Keratinocyte (primary cell): ENCODE measurements around the gene MICAL2. TPM values are rescaled to one million over a fixed set of nuclear protein-coding genes. Genes with fewer than 3 reads are reported as not detected.

Experiments used
- DNase-seq: peaks from one replicate; pipeline ENCODE4 v3.0.0-alpha.2; 2011; ENCODE audit warnings: low read depth, missing footprints, low spot score
- FAIRE-seq: peaks from 2 replicates; lab custom pipeline; 2011; peaks lifted over from hg19 to GRCh38; lab: Jason Lieb, UNC
- H2AFZ ChIP-seq: 2 replicates; pipeline ENCODE4 v1.6.0; 2012; ENCODE audit warnings: low read length, control low read depth, inconsistent platforms; ENCODE audit not compliant: control insufficient read depth
- H3K27ac ChIP-seq: 2 replicates; pipeline ENCODE4 v1.5.1; 2011; ENCODE audit warnings: low read length; ENCODE audit not compliant: control insufficient read depth, insufficient read depth
- H3K27me3 ChIP-seq: 3 replicates; pipeline ENCODE4 v1.6.0; 2011; ENCODE audit warnings: low read length; ENCODE audit not compliant: control insufficient read depth, insufficient read depth; ENCODE audit errors: extremely low read depth
- H3K36me3 ChIP-seq, 2 experiments: 2 replicates in 1 of 2; 3 replicates in 1 of 2; pipeline ENCODE4 v1.5.1; 2011; ENCODE audit warnings: low read length in 2 of 2, mild to moderate bottlenecking in 1 of 2; ENCODE audit not compliant: control insufficient read depth in 2 of 2, insufficient read depth in 2 of 2; ENCODE audit errors: extremely low read depth in 1 of 2
- H3K4me1 ChIP-seq: 3 replicates; pipeline ENCODE4 v1.5.1; 2011; ENCODE audit warnings: low read length; ENCODE audit not compliant: control insufficient read depth, insufficient read depth; ENCODE audit errors: extremely low read depth
- H3K4me2 ChIP-seq: 3 replicates; pipeline ENCODE4 v1.6.0; 2011; ENCODE audit warnings: low read depth, low read length; ENCODE audit not compliant: control insufficient read depth, insufficient read depth; ENCODE audit errors: extremely low read depth
- H3K4me3 ChIP-seq, 3 experiments: fragments of 200-600 bp in 1 of 3; sonication (generic) in 1 of 3; 2 replicates in 2 of 3; 3 replicates in 1 of 3; pipeline ENCODE4 v1.5.1; 2011 to 2016; ENCODE audit warnings: low read length in 3 of 3, mild to moderate bottlenecking in 3 of 3, control low read depth in 2 of 3, inconsistent platforms in 1 of 3, low read depth in 1 of 3, mixed read lengths in 1 of 3, mixed run types in 1 of 3, moderate library complexity in 1 of 3; ENCODE audit not compliant: control insufficient read depth in 2 of 3, insufficient read depth in 2 of 3; ENCODE audit errors: extremely low read depth in 1 of 3
- H3K79me2 ChIP-seq: 2 replicates; pipeline ENCODE4 v1.6.0; 2012; ENCODE audit warnings: low read length; ENCODE audit not compliant: control insufficient read depth, insufficient read depth
- H3K9ac ChIP-seq: 3 replicates; pipeline ENCODE4 v1.6.0; 2011; ENCODE audit warnings: low read length; ENCODE audit not compliant: control insufficient read depth, insufficient read depth; ENCODE audit errors: extremely low read depth
- H3K9me1 ChIP-seq: 3 replicates; pipeline ENCODE4 v1.6.0; 2011; ENCODE audit warnings: low read length; ENCODE audit not compliant: control insufficient read depth, insufficient read depth; ENCODE audit errors: extremely low read depth
- H3K9me3 ChIP-seq: 2 replicates; pipeline ENCODE4 v1.5.1; 2012; ENCODE audit warnings: low read depth, low read length; ENCODE audit not compliant: control insufficient read depth
- H4K20me1 ChIP-seq: 3 replicates; pipeline ENCODE4 v1.6.0; 2011; ENCODE audit warnings: low read length; ENCODE audit not compliant: control insufficient read depth, insufficient read depth; ENCODE audit errors: extremely low read depth
- EZH2 ChIP-seq: IDR thresholded peaks from one replicate; pipeline ENCODE4 v1.6.1; 2012; ENCODE audit warnings: inconsistent platforms, mild to moderate bottlenecking, low read length, moderate library complexity
- dilution Hi-C: fragments of 300-500 bp; cut with MboI; formaldehyde crosslinking; loops from one replicate; pipeline ENCODE4 v1.7.0; 2020; ENCODE audit warnings: low sequenced_read_pairs; ENCODE audit not compliant: extremely low pct_ligation_motif_present
- polyA plus RNA-seq, 5 experiments: library from polyadenylated mRNA; depleted of rRNA in 3 of 5; stranded (reverse) in 3 of 5; stranded (forward) in 1 of 5; unstranded in 1 of 5; fragments of >200 nt; gene quantifications; 1 replicate in 1 of 5; 2 replicates in 3 of 5; 3 replicates in 1 of 5; pipeline versions ENCODE4 v1.2.1 to v1.2.3, GENCODE V29; 2011 to 2012; ENCODE audit warnings: missing spikeins in 2 of 5, low read depth in 1 of 5, low replicate concordance in 1 of 5
- TF ChIP-seq, protein P1 (sequence below), 3 experiments: IDR thresholded peaks in 1 of 3; conservative IDR thresholded peaks in 1 of 3; optimal IDR thresholded peaks in 1 of 3; 2 replicates in 2 of 3; 3 replicates in 1 of 3; pipeline versions ENCODE3 to v1.5.1; 2011; ENCODE audit warnings: low read length in 3 of 3, mild to moderate bottlenecking in 3 of 3, moderate library complexity in 2 of 3, control low read depth in 1 of 3, inconsistent platforms in 1 of 3; ENCODE audit not compliant: insufficient read depth in 2 of 3; ENCODE audit errors: extremely low read depth in 1 of 3

Gene MICAL2
- polyA plus RNA-seq, 1 donor (not counting 4 experiments of a cell fraction or from before 2014, with no cell fraction given) = 83.9 TPM

DNA sequence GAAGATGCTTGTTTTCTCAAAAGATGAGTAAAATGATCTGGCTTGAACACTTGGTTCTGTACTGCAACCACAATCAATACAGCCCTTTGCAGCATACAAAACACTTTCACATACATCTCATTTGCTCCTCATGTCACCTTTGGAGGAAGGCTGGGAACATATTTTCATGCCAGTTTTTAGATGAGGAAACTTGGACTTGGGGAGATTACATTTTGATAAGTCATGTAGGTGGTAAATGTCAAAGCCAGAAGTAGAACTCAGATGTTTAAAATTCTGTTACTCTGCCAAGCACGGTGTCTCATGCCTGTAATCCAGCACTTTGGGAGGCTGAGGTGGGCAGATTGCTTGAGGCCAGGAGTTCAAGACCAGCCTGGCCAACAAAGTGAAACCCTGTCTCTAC, 121.8 kb downstream of the MICAL2 start:
- dilution Hi-C loops = no loop called here
- H3K79me2 ChIP-seq = peaks cover 4% of the 10 kb centered on the region
- no peaks in the 10 kb centered on the region for H3K9me3 ChIP-seq
- H4K20me1 ChIP-seq = no peaks in the 10 kb centered on the region
- no peak for TF ChIP-seq EZH2
- no peak overlapping the region for H3K4me2 ChIP-seq
- H3K9ac ChIP-seq = peak overlapping the region; percentile 20
- H3K4me1 ChIP-seq = peaks cover 25% of the 10 kb centered on the region
- H2AFZ ChIP-seq = no peak overlapping the region
- no peaks in the 10 kb centered on the region for H3K9me1 ChIP-seq
- FAIRE-seq (no peak), DNase-seq (no peak)
- H3K27me3 ChIP-seq = no peaks in the 10 kb centered on the region
- no peak overlapping the region for H3K4me3 ChIP-seq
- H3K27ac ChIP-seq = peak overlapping the region; percentile 64
- H3K36me3 ChIP-seq = peaks cover 55 to 90% of the 10 kb centered on the region in 2 experiments

DNA sequence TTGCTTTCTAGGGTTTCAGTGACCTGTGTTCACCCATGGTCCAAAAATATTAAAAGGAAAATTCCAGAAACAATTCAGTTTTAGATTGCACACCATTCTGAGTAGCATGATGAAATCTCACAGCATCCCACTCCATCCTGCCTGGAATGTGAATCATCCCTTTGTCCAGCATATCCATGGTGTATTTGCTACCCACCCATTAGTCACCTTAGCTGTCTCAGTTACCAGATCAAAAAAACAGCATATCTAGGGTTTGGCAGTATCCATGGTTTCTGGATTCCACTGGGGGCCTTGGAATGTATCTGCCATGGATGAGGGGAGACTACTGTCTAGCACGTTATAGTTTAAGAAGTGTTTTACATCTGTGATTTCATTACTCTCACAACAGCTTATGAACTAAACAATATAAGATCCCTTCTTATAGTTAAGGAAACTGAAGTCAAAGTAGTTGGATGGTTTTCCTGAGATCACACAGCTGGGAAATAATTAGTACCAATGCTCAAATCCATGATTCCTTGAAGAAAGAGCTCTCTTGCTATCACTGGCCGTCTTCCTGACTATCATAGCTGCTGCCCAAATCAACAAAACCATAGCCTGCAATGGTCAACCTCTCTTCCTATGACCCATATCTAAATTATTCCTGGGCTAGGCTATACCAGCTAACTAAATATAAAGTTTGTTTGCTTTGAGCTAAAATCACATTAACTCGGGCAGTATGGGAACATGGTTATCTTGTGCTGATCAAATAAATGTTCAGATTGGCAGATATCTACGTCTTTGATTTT, 122.6 kb downstream of the MICAL2 start:
- no peak for TF ChIP-seq EZH2
- TF ChIP-seq, protein P1, sequence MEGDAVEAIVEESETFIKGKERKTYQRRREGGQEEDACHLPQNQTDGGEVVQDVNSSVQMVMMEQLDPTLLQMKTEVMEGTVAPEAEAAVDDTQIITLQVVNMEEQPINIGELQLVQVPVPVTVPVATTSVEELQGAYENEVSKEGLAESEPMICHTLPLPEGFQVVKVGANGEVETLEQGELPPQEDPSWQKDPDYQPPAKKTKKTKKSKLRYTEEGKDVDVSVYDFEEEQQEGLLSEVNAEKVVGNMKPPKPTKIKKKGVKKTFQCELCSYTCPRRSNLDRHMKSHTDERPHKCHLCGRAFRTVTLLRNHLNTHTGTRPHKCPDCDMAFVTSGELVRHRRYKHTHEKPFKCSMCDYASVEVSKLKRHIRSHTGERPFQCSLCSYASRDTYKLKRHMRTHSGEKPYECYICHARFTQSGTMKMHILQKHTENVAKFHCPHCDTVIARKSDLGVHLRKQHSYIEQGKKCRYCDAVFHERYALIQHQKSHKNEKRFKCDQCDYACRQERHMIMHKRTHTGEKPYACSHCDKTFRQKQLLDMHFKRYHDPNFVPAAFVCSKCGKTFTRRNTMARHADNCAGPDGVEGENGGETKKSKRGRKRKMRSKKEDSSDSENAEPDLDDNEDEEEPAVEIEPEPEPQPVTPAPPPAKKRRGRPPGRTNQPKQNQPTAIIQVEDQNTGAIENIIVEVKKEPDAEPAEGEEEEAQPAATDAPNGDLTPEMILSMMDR (optimal IDR thresholded peaks at IDR 0.05 in 1 of 3, IDR thresholded peaks at IDR 0.05 in 1 of 3, conservative IDR thresholded peaks at IDR 0.05 in 1 of 3; ENCODE audit: extremely low read depth in 1 of 3, insufficient read depth in 2 of 3, low read length in 3 of 3) = no peak
- Histone ChIP-seq H3K4me1 (peaks cover 25% of the 10 kb centered on the region), H4K20me1 (no peaks in the 10 kb centered on the region), H3K9ac (peak overlapping the region; percentile 20), H2AFZ (no peak overlapping the region), H3K27me3 (no peaks in the 10 kb centered on the region), H3K79me2 (peaks cover 4% of the 10 kb centered on the region), H3K9me3 (no peaks in the 10 kb centered on the region), H3K27ac (peak overlapping the region; percentile 64), H3K4me3 (no peak overlapping the region), H3K36me3 (peaks cover 60 to 92% of the 10 kb centered on the region in 2 experiments), H3K9me1 (no peaks in the 10 kb centered on the region), H3K4me2 (no peak overlapping the region)
- FAIRE-seq (no peak), DNase-seq (no peak)
- dilution Hi-C loops = no loop called here

DNA sequence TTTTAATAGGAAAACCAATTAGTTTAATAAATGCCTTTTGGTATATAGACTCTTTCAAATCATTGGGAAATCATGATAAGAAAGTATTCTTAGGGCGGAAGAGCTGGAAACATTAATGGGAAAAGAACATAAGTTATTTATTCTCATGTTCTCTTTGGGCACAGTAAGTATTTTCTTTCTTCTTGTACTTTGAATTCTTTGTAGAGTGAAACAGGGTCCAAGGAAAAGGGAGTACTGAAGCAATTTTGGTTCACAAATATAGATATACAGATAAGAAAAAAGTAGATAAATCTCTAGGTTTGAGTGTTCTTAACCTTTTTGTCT, 123.2 kb downstream of the MICAL2 start:
- H3K79me2 ChIP-seq = peaks cover 4% of the 10 kb centered on the region
- H3K36me3 ChIP-seq = peaks cover 58 to 91% of the 10 kb centered on the region in 2 experiments
- no peaks in the 10 kb centered on the region for H3K27me3 ChIP-seq
- H3K4me1 ChIP-seq = peaks cover 25% of the 10 kb centered on the region
- no peak for TF ChIP-seq EZH2
- TF ChIP-seq, protein P1 (optimal IDR thresholded peaks at IDR 0.05 in 1 of 3, IDR thresholded peaks at IDR 0.05 in 1 of 3, conservative IDR thresholded peaks at IDR 0.05 in 1 of 3; ENCODE audit: extremely low read depth in 1 of 3, insufficient read depth in 2 of 3, low read length in 3 of 3) = no peak
- H2AFZ ChIP-seq = no peak overlapping the region
- H3K9ac ChIP-seq = no peak overlapping the region
- H4K20me1 ChIP-seq = no peaks in the 10 kb centered on the region
- H3K27ac ChIP-seq = peak overlapping the region; percentile 64
- DNase-seq (no peak), FAIRE-seq (no peak)
- no peak overlapping the region for H3K4me2 ChIP-seq
- H3K4me3 ChIP-seq = no peak overlapping the region
- dilution Hi-C loops = no loop called here
- H3K9me1 ChIP-seq = no peaks in the 10 kb centered on the region
- H3K9me3 ChIP-seq = no peaks in the 10 kb centered on the region
